ENCODE results near the gene CCDC124. TPM values are rescaled to one million over a fixed set of nuclear protein-coding genes. Genes with fewer than 3 reads are reported as not detected.

The CCDC124 gene, protein sequence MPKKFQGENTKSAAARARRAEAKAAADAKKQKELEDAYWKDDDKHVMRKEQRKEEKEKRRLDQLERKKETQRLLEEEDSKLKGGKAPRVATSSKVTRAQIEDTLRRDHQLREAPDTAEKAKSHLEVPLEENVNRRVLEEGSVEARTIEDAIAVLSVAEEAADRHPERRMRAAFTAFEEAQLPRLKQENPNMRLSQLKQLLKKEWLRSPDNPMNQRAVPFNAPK
- 102 to 126 TPM (median 115 TPM) in 5 replicates for total RNA-seq (2022; extraction: Qiagen RNA extraction)

DNA sequence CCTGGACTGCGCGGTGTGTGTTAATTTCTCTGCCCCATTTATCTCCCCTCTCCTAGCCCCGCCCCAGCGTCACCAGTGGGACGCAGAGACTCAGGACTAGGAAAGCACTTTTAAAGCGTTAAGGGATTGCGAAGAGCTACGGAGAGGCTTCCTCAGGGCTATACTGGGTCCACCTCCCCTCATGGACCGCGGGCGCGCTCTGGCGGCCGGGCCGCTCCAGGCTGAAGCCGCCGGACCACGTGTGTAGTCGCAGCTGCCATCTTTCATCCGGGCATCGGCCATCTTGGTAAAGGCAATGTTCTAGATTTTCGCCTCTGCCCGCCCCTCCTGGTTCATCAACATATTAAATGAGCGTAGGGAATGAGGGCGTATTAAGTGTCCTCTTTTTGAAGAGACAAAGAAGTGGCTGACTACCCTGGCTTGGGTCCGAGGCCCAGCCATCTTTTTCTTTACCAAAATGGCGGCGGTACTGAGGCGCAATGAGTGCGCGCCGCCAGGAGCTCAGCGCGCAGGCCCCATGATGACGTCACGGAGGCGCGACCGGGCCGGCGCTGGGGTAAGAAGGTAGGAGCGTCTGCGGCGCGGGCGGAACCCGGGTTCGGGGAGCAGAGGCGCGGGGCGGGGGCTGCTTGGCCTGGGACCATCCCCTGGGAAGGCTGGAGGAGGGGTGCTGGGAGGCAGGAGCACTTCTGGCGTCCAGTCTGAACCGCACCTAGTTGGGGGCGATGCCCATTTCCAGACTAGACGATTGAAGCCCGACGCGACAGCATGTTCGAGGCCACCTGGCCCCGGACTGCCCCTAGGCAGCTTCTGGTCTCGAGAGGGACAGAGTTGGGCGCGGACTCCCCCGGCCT is at the start of gene CCDC124:
CCDC124 (plus strand) TSS at position 531 of the 854 bp plus-strand sequence. CDS start 3,406 bp downstream, outside the sequence.

DNA sequence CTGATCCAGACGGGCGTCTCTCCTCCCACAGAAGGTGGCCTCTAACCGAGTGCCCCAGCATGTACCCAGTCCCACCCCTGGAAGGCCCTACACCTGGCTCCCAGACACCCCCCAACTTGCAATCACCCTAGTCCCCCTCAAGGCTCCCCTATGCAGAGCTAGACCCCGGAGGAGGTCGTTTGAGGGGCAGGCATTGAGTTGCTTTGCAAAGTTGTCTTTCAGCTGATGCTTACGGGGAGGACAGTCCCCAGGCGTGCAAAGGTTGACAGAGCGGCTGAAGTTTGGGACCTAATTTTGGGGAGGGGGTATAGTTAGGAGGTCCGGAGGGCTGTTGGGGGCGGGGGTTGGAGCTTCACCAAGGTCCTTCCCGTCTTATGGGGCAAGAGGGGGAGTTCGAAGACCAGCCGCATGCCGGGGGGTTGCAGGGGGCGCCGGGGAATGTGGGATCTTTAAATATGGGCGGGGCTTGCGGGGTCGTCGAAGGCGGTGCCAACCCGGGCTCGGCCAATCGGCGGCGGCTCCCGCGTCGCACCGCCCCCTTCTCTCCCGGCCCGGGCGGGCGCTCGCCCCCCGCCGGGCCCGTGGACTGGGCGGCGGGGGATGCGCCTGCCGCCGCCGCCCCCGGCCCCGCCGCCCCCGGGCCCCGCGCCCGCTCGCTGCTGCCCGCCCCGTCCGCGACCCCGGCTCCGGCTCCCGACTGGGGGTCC is 33.9 kb downstream of the CCDC124 start, which contains the start of gene KCNN1:
KCNN1 (plus strand) TSS at position 558 of the 707 bp plus-strand sequence. CDS start 6,782 bp downstream, outside the sequence.

Other genes with a start within 250 kb of the CCDC124 start
- gene UNC13A, start 244.7 kb upstream of the CCDC124 start, total RNA-seq (2022; extraction: Qiagen RNA extraction) = 1.0 to 1.7 TPM (median 1.3 TPM) in 5 replicates
- gene MAP1S, start 213.5 kb upstream of the CCDC124 start, total RNA-seq (2022; extraction: Qiagen RNA extraction) = 27.6 to 35.0 TPM (median 33.4 TPM) in 5 replicates
- gene FCHO1, start 181.5 kb upstream of the CCDC124 start, total RNA-seq (2022; extraction: Qiagen RNA extraction) = 17.6 to 21.4 TPM (median 18.4 TPM) in 5 replicates
- gene B3GNT3, start 137.9 kb upstream of the CCDC124 start, total RNA-seq (2022; extraction: Qiagen RNA extraction) = 3.8 to 4.5 TPM (median 4.2 TPM) in 5 replicates
- 0.35 to 0.76 TPM (median 0.45 TPM) in 4 of 5 replicates, not detected in the other for gene INSL3, start 111.5 kb upstream of the CCDC124 start, total RNA-seq (2022; extraction: Qiagen RNA extraction)
- 0.21 to 0.29 TPM (median 0.27 TPM) in 5 replicates for gene JAK3, start 85.0 kb upstream of the CCDC124 start, total RNA-seq (2022; extraction: Qiagen RNA extraction)
- gene RPL18A, start 73.1 kb upstream of the CCDC124 start, total RNA-seq (2022; extraction: Qiagen RNA extraction) = 1,831 to 2,390 TPM (median 2,250 TPM) in 5 replicates
- 0.23 to 0.41 TPM (median 0.29 TPM) in 5 replicates for gene SLC5A5, start 61.1 kb upstream of the CCDC124 start, total RNA-seq (2022; extraction: Qiagen RNA extraction)
- 0.28 to 0.92 TPM (median 0.65 TPM) in 5 replicates for gene KCNN1, start 34.1 kb downstream of the CCDC124 start, total RNA-seq (2022; extraction: Qiagen RNA extraction)
- 47.9 to 64.2 TPM (median 62.6 TPM) in 5 replicates for gene ARRDC2, start 75.2 kb downstream of the CCDC124 start, total RNA-seq (2022; extraction: Qiagen RNA extraction)
- gene IL12RB1, start 153.9 kb downstream of the CCDC124 start, total RNA-seq (2022; extraction: Qiagen RNA extraction) = not detected in 5 replicates
- gene MAST3, start 164.8 kb downstream of the CCDC124 start, total RNA-seq (2022; extraction: Qiagen RNA extraction) = 1.8 to 2.5 TPM (median 2.2 TPM) in 5 replicates
- 5.4 to 11.7 TPM (median 10.6 TPM) in 5 replicates for gene PIK3R2, start 220.1 kb downstream of the CCDC124 start, total RNA-seq (2022; extraction: Qiagen RNA extraction)
- gene IFI30, start 240.8 kb downstream of the CCDC124 start, total RNA-seq (2022; extraction: Qiagen RNA extraction) = 11.7 to 19.6 TPM (median 14.7 TPM) in 5 replicates

Data from A549 treated with AZD2906 at 1 μM for 4 hours (cell line).